GM12891 (cell line): ENCODE measurements around the gene CYFIP1.

Source experiments
- POLR2A ChIP-seq: IDR thresholded peaks from 2 replicates; pipeline ENCODE4 v1.6.1; 2011; ENCODE audit warnings: low read depth, low read length, control low read depth
- POLR2AphosphoS5 ChIP-seq: IDR thresholded peaks from 2 replicates; pipeline ENCODE4 v1.6.1; 2011; ENCODE audit warnings: low read depth, low read length, control low read depth
- POU2F2 ChIP-seq: IDR thresholded peaks from 2 replicates; pipeline ENCODE4 v1.6.1; 2011; ENCODE audit warnings: low read depth, mild to moderate bottlenecking, control low read depth, low read length, moderate library complexity
- SPI1 ChIP-seq: IDR thresholded peaks from 2 replicates; pipeline ENCODE4 v1.6.1; 2011; ENCODE audit warnings: low read depth, low read length, control low read depth
- TAF1 ChIP-seq: IDR thresholded peaks from 2 replicates; pipeline ENCODE4 v1.6.1; 2011; ENCODE audit warnings: low read depth, low read length, control low read depth

DNA sequence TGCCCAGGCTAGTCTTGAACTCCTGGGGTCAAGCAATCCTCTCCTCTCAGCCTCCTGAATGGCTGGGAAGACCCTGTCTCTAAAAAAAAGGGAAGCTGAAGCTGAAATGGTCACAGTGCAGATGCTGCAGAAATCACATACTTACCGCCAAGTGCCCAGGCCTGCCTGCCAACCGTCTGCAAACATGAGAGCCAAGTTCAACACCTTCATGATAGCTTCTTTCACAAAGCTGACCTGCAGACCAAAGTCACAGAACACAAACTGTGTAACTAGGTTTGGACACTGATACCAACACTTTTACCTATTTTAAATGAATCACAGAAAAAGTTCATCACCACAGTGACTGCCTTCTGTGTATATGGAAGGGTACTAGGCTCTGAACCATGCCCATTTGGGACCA lies 22.8 kb upstream of the CYFIP1 start:
- TF ChIP-seq POLR2A (no peak), POLR2AphosphoS5 (no peak), TAF1 (no peak), SPI1 (no peak), POU2F2 (no peak)
